GM19463 (cell line): Measurements from ENCODE around the gene RUNX1.

Experiments used
- ATAC-seq: cut with Tn5 transposase; IDR thresholded peaks from one replicate; pipeline ENCODE4 v1.9.1; 2021; ENCODE audit warnings: mild to moderate bottlenecking, moderate library complexity; ENCODE audit not compliant: unreplicated experiment

RUNX1 gene

DNA sequence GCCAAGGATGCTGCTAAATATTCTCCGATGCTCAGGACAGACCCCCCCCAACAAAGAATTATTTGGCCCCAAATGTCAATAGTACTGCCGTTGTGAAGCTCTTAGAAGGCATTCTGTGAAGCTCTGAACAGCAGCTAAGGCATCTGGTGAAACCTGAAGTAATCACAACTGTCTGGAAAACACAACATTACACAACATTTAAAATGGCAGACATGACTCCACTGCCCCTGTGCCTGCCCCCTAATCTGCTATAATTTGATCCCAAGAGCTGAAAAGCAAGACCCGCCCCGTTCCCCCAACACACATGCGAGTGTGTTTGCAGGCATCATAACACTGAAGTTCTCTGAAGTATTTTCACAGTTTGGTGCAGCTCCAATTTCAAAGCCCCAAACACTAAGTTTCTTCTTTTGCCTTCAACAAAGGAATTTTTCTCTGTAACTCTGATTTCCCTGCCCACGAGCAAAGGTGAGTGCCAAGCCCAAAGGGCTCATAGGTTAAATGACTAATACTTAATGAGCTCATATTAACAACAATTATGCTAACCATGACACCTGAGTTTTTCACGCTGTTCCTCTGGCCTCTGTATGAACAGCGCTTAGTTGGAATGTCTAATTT, 251.1 kb downstream of the RUNX1 start:
- no peak for ATAC-seq

DNA sequence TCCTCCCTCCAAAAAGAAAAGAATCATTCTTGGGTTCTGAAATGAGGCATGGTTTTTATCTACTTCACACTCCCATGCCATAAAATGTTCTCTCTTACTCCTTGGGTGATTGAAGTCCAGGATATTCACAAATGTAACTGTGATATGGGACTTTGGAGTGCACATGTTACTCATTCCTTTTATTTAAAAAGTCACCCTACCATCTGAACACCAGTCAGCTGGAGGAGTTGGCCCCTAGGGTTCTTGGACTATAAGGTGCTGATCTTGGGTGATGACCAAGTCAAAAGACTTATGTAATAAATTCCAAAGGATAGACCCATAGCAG, 251.9 kb downstream of the RUNX1 start:
- no peak for ATAC-seq

DNA sequence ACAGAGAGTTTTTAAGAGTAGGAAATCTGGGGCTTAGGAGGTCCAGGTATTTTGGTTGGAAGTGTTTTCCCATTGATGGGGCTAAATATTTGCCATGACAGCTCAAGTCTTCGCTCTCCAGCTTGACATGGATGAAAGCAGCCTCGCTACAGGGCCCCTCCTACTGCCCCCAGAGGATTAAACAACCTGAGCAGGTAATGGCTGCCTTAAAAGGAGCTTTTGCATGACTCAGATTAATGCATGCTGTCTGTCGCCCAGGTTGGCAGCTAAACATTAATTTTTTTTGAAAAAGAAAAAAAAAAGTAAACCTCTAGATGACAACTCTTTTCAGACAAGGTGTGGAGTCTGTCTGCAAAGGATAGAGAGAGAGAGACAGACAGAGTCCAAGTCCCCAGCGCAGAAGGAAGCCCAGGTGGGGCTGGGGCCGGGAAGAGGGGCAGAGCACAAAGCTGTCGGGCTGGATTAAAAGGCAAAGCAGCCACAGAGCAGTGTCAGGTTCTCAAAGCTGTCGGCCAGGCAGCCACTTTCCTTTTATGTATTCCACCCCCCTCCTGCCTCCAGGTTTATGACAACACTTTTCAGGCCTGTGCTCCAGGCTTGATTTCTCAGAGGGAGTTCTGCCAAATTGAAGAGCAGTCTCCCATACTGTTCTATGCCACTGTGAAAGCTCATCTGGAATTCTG, 252.4 kb downstream of the RUNX1 start:
- ATAC-seq = no peak

DNA sequence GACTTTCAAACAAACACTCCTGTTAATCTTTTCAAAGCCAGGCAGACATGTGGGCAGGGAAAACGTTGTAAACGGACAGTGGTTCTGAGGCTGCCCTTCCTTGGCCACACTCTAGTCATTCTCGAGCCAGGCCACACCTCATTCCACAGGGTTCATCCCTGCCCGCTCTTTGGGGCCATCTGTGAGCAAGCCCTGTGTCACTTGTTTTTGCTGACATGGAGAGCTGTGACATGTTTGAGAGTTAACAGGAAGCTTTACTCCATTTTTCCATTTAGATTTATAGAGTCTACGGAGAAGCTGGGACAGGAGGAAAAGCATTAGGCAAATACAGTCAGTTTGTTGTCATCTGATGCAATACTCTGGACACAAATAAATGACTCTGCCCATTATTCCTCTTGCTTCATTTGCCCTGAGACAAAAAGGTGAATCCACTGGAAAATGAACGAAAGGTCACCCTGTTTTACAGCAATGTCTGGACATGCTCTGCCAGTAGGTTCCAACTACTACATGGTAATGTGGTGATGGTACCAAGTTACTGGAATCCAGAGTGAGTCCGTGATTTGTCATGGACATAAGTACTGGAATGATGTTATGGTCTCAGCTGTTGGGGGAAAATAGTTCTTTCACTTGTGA, 253.4 kb downstream of the RUNX1 start:
- no peak for ATAC-seq

DNA sequence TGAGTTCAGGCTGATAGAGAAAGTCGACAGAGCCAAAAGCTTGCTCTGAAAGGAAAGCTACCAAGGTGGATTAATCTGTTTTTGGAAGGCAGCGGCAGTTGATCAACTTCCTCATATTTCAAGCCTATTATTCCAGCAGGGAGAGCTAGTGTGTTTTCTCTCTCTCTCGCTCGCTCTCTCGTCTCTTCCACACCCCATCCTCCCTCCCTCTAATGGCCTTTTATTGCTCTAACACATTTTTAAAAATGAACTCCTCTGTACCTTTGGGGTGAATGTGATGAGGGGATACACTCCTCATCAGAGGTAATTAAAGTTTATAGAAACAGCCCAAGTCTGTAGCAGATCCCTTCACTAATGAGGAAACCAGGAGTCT, 253.9 kb downstream of the RUNX1 start:
- no peak for ATAC-seq

DNA sequence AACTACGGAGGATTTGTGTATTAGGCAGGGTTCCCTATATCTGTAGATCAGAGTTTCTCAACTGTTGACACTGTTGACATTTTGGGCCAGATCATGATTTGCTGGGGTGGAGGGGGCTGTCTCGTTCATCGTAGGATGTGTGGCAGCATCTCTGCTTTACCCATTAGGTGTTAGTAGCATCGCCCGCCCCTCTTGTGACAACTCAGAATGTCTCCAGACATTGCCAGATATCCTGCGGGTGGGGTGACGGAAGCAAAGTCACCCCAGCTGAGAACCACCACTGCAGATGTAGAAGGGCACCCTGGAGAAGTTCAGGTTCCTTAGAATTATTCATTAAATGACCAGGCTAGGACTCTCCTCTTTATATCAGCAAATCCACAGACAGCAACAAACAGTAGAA, 254.4 kb downstream of the RUNX1 start:
- no peak for ATAC-seq

DNA sequence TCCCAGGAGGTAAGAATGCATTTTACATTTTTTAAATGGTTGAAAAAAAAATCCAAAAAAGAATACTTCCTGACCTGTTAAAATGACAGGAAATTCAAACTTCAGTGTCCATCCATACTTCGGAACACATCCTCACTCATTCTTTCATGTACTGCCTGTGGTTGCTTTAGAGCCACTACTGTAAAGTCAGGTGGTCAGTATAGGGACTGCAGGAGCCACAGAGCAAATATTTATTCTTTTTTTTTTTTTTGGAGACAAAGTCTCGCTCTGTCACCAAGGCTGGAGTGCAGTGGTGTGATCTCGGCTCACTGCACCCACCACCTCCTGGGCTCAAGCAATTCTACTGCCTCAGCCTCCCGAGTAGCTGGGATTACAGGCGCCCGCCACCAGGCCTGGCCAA, 255.6 kb downstream of the RUNX1 start:
- ATAC-seq = no peak

DNA sequence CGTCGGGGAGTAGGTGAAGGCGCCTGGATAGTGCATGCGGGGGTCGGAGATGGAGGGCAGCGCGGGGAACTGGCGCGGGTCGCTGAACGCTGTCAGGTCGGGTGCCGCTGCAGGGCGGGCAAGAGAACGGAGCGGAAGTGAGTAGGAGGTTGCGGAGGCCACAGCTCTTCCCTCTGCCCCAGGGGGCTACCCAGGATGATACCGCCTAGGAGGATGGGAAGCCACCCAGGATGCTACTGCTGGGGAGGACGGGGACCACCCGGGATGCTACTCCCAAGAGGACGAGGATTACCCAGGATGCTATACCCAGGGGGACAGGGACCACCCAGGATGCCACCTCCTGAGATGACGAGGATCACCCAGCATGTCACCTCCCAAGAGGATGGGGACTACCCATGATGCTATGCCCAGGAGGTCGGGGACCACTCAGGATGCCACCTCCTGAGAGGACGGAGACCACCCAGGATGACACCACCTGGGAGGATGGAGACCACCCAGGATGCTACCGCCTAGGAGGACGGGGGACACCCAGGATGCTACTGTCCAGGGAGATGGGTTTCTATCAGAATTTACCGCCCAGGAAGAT, 256.5 kb downstream of the RUNX1 start:
- no peak for ATAC-seq

DNA sequence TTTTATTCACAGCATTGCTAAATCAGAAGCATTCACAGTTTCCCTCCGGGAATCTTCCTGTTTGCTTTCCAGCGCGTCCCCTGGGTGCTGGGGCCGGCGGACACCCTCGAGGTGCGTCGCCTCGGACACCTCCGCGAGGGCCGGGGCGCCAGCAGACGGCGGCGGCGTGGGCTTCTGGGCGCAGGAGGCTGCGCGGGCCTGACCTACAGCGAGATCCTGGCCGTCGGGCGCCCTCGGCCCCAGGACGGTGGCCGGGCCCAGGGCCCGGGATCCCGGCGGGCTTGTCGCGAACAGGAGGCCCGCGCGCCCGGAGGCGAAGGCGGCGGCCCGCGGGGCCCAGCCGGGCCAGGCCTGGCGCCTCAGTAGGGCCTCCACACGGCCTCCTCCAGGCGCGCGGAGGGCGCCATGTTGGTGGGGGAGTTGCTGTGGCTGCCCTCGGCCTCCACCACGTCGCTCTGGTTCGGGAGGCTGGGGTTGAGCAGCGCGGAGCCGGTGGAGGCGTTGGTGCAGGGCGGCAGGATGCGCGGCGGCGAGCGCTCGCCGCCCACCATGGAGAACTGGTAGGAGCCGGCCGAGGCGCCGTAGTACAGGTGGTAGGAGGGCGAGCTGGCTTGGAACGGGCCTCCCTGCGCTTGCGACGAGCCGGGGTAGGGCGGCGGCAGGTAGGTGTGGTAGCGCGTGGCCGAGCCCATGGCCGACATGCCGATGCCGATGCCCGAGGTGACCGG, 257.2 kb downstream of the RUNX1 start:
- no peak for ATAC-seq

DNA sequence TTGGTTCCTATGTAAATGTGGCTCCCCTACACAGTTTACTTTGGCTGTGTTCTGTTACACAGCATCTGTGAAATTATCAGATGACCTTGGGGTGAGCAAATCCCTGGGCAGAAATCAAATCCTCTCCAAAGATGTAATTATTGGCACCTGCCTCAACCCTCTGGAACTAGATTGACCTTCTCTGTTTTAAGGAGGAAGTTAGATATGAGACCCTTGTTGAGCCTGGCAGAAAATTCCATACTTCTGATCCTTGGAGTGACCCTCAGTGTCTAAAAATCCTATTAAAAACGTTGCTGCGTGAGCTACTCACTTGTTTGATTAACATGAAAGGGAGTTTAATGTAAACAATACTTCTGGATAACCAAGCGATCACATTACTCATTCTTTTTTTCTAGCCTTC, 258.3 kb downstream of the RUNX1 start:
- no peak for ATAC-seq

DNA sequence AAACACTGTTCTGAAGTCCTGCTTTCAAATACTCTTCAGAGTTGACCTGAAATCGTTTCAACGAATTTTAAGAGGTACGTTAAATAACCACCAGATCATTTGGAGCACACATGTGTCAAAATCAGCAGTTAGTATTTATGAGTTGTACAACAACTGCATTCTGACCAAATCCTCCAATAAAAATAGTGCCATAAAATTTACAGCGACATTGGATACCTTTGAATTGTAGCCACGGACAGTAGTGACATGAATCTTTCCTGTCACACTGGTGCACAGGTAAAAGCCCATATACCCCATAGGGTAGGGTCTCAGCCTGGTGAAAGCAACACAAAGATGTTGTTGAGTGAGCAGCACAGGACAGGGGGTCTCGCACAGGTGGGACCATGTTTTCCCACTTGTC, 258.8 kb downstream of the RUNX1 start:
- no peak for ATAC-seq

DNA sequence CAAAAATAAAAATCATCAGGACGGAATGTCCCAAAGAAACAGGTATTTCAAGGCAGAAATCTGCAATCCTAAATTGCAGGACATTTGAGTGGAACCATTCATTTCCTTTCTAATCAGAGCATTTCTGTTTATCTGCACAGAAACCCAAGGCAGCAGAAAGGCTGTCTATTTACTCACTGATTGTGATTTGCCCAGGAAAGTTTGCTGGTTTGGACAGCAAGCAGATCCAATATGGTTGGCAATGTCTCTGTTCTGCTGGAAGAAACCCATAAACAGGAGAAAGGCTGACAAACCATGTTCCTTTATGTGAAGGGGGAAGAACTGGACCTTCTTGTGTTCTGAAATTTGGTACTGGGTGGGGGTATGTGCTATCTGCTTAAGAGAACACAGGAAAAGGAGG, 260.2 kb downstream of the RUNX1 start:
- ATAC-seq = no peak

DNA sequence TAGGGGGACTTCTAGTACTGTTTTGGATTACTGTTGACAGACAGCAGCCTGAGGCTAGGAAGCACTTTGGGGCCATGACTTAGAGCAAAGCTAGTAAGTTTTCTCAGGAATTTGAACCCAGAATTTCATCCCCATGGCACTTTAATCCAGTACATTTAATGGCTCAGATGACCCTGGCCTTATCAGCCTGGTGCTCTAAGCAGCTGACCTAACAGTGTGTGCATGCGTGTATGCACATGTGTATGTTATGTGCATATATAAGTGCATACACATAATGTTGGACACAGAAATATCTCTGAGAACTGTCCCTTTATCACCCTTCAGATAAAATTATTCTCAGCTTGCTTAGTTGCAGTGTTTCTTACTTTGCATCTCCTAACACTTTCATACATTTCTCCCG, 265.3 kb downstream of the RUNX1 start:
- ATAC-seq = no peak

DNA sequence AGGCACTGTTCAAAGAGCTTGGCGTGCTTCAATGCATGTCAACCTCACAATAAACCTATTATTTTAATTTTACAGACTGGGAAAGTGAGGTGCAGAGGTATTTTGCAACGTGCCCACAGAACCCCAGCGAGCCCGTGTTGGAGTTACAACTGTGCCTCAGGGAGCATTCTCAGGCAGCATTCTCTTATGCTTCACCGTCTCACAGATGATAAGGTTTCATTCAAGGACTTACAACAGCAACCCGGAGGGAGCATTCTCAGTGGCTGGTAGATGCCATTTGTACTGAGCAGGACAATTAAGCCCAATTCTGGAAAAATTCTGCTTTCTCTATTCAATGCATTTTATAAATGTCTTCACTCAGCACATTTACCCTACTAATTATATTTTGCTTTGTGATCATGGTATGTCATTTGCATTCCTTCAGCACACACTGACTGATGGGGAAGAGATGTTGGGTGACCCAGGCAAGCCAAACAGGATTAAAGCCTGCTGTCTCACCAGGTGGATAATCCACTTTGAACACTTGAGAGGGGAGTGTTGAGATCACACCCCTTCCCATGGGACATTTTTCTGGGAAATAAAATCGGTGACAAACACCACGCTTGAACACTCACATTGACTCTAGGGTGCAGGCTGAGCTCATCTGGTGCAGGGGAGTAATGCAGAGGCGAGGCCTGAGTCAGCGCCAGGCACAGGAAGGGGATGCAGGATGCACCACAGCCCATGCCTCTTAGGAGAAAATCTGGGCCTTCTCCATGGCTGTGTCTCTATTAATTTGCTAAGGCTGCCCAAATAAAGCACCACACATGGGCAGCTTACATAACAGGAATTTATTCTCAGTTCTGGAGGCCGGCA, 266.4 kb downstream of the RUNX1 start:
- ATAC-seq = no peak

DNA sequence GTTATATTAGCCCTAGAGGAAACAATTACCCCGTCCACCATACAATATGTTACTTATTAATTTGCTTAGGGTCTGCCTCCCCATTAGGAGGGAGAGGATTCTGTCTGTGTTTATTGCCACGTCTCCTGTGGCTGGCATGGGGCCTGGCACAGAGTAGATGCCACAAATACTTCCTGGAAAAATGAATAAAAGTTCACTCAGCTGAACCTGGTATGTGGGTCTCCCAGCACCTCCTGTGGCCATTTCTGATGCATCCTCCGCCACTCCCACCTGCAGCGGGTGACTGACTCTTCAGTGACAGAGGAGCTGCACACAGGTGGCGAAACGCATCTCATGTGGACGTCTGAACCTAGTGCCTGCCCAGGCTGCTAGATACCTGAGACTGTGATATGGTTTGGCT, 267.6 kb downstream of the RUNX1 start:
- no peak for ATAC-seq

DNA sequence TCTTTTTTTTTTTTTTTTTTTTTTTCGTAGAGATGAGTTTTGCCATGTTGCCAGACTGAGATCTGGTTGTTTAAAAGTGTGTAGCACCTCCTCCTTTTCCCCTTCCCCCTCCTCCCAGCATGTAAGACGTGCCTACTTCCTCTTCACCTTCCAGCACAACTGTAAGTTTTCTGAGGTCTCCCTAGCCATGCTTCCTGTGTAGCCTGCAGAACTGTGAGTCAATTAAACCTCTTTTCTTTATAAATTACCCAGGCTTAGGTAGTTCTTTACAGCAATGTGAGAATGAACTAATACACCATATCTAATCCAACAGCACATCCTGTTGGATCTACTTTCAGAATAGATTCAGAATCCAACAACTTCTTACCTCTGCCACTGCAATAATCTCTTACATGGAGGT, 269.2 kb downstream of the RUNX1 start:
- no peak for ATAC-seq

DNA sequence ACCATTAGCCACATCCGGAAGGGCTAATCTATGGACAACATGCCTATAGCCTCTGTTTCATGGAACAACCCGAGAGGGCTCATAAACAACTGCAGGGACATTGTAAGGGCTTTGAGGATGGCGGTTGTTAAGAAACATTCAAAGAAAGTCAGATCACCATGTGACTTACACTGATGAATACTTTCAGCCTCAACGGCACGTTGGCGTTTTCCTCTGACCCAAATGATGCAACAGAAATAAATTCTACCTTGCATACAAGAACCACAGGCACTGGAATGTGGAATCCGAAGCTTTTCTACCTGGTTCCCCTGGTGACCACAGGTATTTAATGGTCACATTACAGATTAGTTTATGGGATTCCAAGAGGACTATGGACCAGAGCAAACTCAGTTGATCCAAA, 273.3 kb downstream of the RUNX1 start:
- ATAC-seq = no peak

DNA sequence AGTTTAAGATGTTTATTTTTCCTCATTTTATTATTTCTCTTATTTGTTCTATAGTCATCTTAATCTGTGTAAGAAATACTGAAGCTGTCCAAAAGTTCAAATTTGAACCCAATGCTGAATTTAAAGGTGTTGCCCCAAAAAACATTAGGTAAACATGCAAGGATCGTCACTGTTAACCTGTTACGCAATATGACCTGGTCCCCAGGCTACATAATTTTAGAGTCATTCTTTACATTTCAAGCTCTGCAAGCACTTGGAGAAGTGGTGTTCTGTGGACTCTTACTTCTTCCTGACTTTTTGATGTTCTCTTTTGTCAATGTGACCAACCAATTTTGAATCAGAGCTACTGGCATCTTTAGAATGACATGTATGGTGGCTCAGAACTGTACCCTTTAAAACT, 274.4 kb downstream of the RUNX1 start:
- no peak for ATAC-seq

DNA sequence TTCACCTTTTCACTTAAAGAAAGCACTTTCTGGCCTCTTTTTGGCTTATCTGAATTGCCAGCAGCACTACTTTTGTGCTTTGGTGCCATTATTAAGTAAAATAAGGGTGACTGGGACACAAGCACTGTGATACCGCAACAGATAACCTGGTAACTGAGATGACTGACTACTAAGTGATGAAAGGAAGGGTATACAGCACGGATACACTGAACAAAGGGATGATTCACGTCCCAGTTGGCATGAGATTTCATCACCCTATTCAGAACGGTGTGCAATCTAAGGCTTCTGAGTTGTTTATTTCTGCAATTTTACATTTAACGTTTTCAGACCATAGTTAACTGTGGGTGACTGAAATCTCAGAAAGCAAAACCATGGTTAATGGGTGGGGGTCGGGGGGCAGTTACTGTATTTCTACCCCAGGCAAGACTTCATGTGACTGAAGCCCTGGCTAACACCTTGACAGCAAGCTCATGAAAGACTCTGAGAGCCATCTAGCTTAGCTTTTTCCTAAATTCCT, 277.5 kb downstream of the RUNX1 start:
- no peak for ATAC-seq

DNA sequence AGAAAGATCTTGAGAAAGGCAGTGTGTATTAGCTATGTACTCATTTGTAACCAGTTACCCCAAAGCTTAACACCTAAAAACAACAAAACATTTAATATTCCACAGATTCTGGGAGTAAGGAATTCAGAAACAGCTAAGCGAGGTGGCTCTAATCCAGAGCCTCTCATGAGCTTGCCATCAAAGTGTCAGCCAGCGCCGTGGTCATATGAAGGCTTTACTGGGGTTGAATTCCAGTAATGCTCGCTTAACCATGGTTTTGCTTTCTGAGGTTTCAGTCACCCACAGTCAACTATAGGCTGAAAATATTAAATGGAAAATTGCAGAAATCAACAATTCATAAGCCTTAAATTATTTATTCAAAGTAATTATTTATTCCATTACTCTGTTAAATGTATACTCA, 278.5 kb downstream of the RUNX1 start:
- ATAC-seq = no peak

DNA sequence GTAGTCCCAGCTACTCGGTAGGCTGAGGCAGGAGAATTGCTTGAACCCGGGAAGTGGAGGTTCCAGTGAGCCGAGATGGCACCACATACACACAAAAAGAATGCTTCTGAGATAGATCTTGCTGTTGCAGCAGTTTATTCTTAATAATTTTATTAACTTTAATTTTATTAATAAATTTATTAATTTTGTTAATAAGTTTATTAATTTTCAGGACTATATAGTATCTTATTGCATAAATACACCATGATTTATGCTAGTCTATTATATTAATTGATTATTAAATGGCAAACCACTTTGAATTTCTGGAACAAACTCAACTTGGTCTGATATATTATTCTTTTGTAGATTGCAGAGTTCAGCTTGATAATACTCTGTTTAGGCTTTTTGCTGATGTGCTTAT, 280.8 kb downstream of the RUNX1 start:
- ATAC-seq = no peak
